Naive thymus-derived CD8-positive, alpha-beta T cell (primary cell): ENCODE measurements around the gene CLNK. TPM values are rescaled to one million over a fixed set of nuclear protein-coding genes. Genes with fewer than 3 reads are reported as not detected.

Experiments
- ATAC-seq, 2 donors: fragments of 150-1000 bp; cut with Tn5 transposase in 1 of 2; sonication (Bioruptor Pico), chemical (Tn5 transposase) in 1 of 2; 1 replicate in 1 of 2; 2 replicates in 1 of 2; pipeline ENCODE4 v1.10.0; 2021; ENCODE audit warnings: mild to moderate bottlenecking in 2 of 2, moderate library complexity in 2 of 2
- POLR2A ChIA-PET: fragments of 350-600 bp; sonication (Branson Sonifier 250); formaldehyde crosslinking; loops from one replicate; lab custom pipeline; 2021; ENCODE audit warnings: antibody characterized with exemption; lab: Charles Lee
- DNase-seq, 10 donors: peaks; one replicate each; pipeline versions ENCODE4 v3.0.0 to v3.0.0-alpha.2; 2020 to 2022
- H3K27ac Mint-ChIP-seq, 10 donors: one replicate each; pipeline ENCODE4 v1.8.0; 2020 to 2022; ENCODE audit warnings: mild to moderate bottlenecking in 10 of 10, mixed read lengths in 10 of 10, moderate library complexity in 4 of 10, inconsistent platforms in 1 of 10
- H3K27me3 Mint-ChIP-seq, 5 donors: one replicate each; pipeline ENCODE4 v1.8.0; 2021 to 2022; ENCODE audit warnings: mixed read lengths in 5 of 5
- H3K36me3 Mint-ChIP-seq, 3 donors: one replicate each; pipeline ENCODE4 v1.8.0; 2020 to 2022; ENCODE audit warnings: mixed read lengths in 3 of 3, mild to moderate bottlenecking in 2 of 3, inconsistent platforms in 1 of 3
- H3K4me1 Mint-ChIP-seq, 4 donors: one replicate each; pipeline ENCODE4 v1.8.0; 2021 to 2022; ENCODE audit warnings: mixed read lengths in 4 of 4
- H3K4me3 Mint-ChIP-seq, 10 donors: one replicate each; pipeline ENCODE4 v1.8.0; 2020 to 2022; ENCODE audit warnings: mild to moderate bottlenecking in 10 of 10, mixed read lengths in 10 of 10, moderate library complexity in 6 of 10, inconsistent platforms in 1 of 10
- H3K9me3 Mint-ChIP-seq, 9 donors: one replicate each; pipeline ENCODE4 v1.8.0; 2020 to 2022; ENCODE audit warnings: mixed read lengths in 9 of 9, mild to moderate bottlenecking in 3 of 9, inconsistent platforms in 1 of 9, moderate library complexity in 1 of 9
- polyA plus RNA-seq, 3 donors: library from polyadenylated mRNA; unstranded; fragments of 300-500 nt; fragmentation: Illumina TruSeq; gene quantifications; one replicate each; pipeline ENCODE4 v1.2.3, GENCODE V29; 2021
- total RNA-seq, 8 experiments: library from RNA in 2 of 8; stranded (reverse) in 2 of 8; gene quantifications; one replicate each; pipeline ENCODE4 v1.2.3 and lab custom pipeline; 2021 to 2026

The CLNK gene
- total and polyA plus RNA-seq, 5 experiments from 2014 or later: not detected

- no peaks in the 10 kb centered on the region for H3K9me3 Mint-ChIP-seq
- H3K27ac Mint-ChIP-seq: no peak overlapping the region
- H3K27me3 Mint-ChIP-seq: peaks cover 0 to 5% (median 3%) of the 10 kb centered on the region in 5 donors
- ATAC-seq: no peak
- no peaks in the 10 kb centered on the region for H3K4me1 Mint-ChIP-seq
- POLR2A ChIA-PET: no interaction called here
- H3K4me3 Mint-ChIP-seq: no peak overlapping the region
- no peaks in the 10 kb centered on the region for H3K36me3 Mint-ChIP-seq
- DNase-seq: no peak
Observed at GRCh38 chr4:10535912-10536311, 148.7 kb downstream of the CLNK start.

- no peaks in the 10 kb centered on the region for H3K36me3 Mint-ChIP-seq
- POLR2A ChIA-PET: no interaction called here
- no peak for ATAC-seq
- H3K27ac Mint-ChIP-seq: no peak overlapping the region
- no peaks in the 10 kb centered on the region for H3K9me3 Mint-ChIP-seq
- DNase-seq: no peak
- H3K4me1 Mint-ChIP-seq: no peaks in the 10 kb centered on the region
- no peak overlapping the region for H3K4me3 Mint-ChIP-seq
- H3K27me3 Mint-ChIP-seq: peaks cover 0 to 7% (median 3%) of the 10 kb centered on the region in 5 donors
Observed at GRCh38 chr4:10534820-10535219, 149.7 kb downstream of the CLNK start.

GRCh38 chr4:10532155-10532554, 152.4 kb downstream of the CLNK start:
- DNase-seq: no peak
- no peaks in the 10 kb centered on the region for H3K9me3 Mint-ChIP-seq
- no peaks in the 10 kb centered on the region for H3K36me3 Mint-ChIP-seq
- no peak overlapping the region for H3K4me3 Mint-ChIP-seq
- no peak overlapping the region for H3K27ac Mint-ChIP-seq
- POLR2A ChIA-PET: no interaction called here
- ATAC-seq: no peak
- no peaks in the 10 kb centered on the region for H3K4me1 Mint-ChIP-seq
- peaks cover 0 to 6% (median 0%) of the 10 kb centered on the region in 5 donors for H3K27me3 Mint-ChIP-seq

- POLR2A ChIA-PET: no interaction called here
- H3K27me3 Mint-ChIP-seq: peaks cover 0 to 6% (median 0%) of the 10 kb centered on the region in 5 donors
- no peak for DNase-seq
- H3K27ac Mint-ChIP-seq: peak overlapping the region in 1 of 10 donors; percentile 0
- no peak for ATAC-seq
- H3K4me1 Mint-ChIP-seq: no peaks in the 10 kb centered on the region
- no peak overlapping the region for H3K4me3 Mint-ChIP-seq
- no peaks in the 10 kb centered on the region for H3K9me3 Mint-ChIP-seq
- H3K36me3 Mint-ChIP-seq: no peaks in the 10 kb centered on the region
Observed at GRCh38 chr4:10530137-10530786, 154.3 kb downstream of the CLNK start.

GRCh38 chr4:10529291-10530136, 155.1 kb downstream of the CLNK start:
- Mint-ChIP-seq H3K4me3 (no peak overlapping the region), H3K27me3 (peaks cover 0 to 5% (median 0%) of the 10 kb centered on the region in 5 donors), H3K36me3 (no peaks in the 10 kb centered on the region), H3K27ac (peak overlapping the region in 1 of 10 donors; percentile 0), H3K4me1 (no peaks in the 10 kb centered on the region), H3K9me3 (no peaks in the 10 kb centered on the region)
- DNase-seq (no peak), ATAC-seq (no peak)
- POLR2A ChIA-PET: no interaction called here

- Mint-ChIP-seq H3K27ac (no peak overlapping the region), H3K27me3 (peaks cover 0 to 5% (median 0%) of the 10 kb centered on the region in 5 donors), H3K4me3 (no peak overlapping the region), H3K9me3 (no peaks in the 10 kb centered on the region), H3K4me1 (no peaks in the 10 kb centered on the region), H3K36me3 (no peaks in the 10 kb centered on the region)
- no peak for ATAC-seq
- DNase-seq: no peak
- POLR2A ChIA-PET: no interaction called here
Observed at GRCh38 chr4:10527438-10527837, 157.1 kb downstream of the CLNK start.

- DNase-seq (no peak), ATAC-seq (no peak)
- H3K4me1 Mint-ChIP-seq: no peaks in the 10 kb centered on the region
- POLR2A ChIA-PET: no interaction called here
- H3K36me3 Mint-ChIP-seq: no peaks in the 10 kb centered on the region
- H3K9me3 Mint-ChIP-seq: no peaks in the 10 kb centered on the region
- peaks cover 0 to 4% (median 0%) of the 10 kb centered on the region in 5 donors for H3K27me3 Mint-ChIP-seq
- H3K4me3 Mint-ChIP-seq: no peak overlapping the region
- no peak overlapping the region for H3K27ac Mint-ChIP-seq
Observed at GRCh38 chr4:10526429-10527222, 157.9 kb downstream of the CLNK start.

- POLR2A ChIA-PET: no interaction called here
- Mint-ChIP-seq H3K27me3 (no peaks in the 10 kb centered on the region), H3K27ac (no peak overlapping the region), H3K36me3 (no peaks in the 10 kb centered on the region), H3K4me1 (no peaks in the 10 kb centered on the region), H3K4me3 (no peak overlapping the region), H3K9me3 (no peaks in the 10 kb centered on the region)
- ATAC-seq (no peak), DNase-seq (no peak)
Observed at GRCh38 chr4:10524196-10524833, 160.3 kb downstream of the CLNK start.

GRCh38 chr4:10521424-10521823, 163.1 kb downstream of the CLNK start:
- no peaks in the 10 kb centered on the region for H3K27me3 Mint-ChIP-seq
- ATAC-seq (no peak), DNase-seq (no peak)
- POLR2A ChIA-PET: no interaction called here
- H3K4me3 Mint-ChIP-seq: no peak overlapping the region
- H3K36me3 Mint-ChIP-seq: no peaks in the 10 kb centered on the region
- H3K4me1 Mint-ChIP-seq: no peaks in the 10 kb centered on the region
- no peaks in the 10 kb centered on the region for H3K9me3 Mint-ChIP-seq
- no peak overlapping the region for H3K27ac Mint-ChIP-seq

GRCh38 chr4:10509733-10510132, 174.8 kb downstream of the CLNK start:
- peaks cover 0 to 6% (median 2%) of the 10 kb centered on the region in 4 donors for H3K4me1 Mint-ChIP-seq
- peaks cover 0 to 2% (median 0%) of the 10 kb centered on the region in 5 donors for H3K27me3 Mint-ChIP-seq
- no peaks in the 10 kb centered on the region for H3K36me3 Mint-ChIP-seq
- DNase-seq (no peak), ATAC-seq (no peak)
- peaks cover 0 to 18% (median 7%) of the 10 kb centered on the region in 9 donors for H3K9me3 Mint-ChIP-seq
- POLR2A ChIA-PET: no interaction called here
- H3K4me3 Mint-ChIP-seq: no peak overlapping the region
- no peak overlapping the region for H3K27ac Mint-ChIP-seq

- peak overlapping the region in 1 of 10 donors; percentile 40 for H3K27ac Mint-ChIP-seq
- peaks cover 0 to 22% (median 7%) of the 10 kb centered on the region in 9 donors for H3K9me3 Mint-ChIP-seq
- H3K27me3 Mint-ChIP-seq: peaks cover 0 to 2% (median 0%) of the 10 kb centered on the region in 5 donors
- ATAC-seq (no peak), DNase-seq (no peak)
- no peak overlapping the region for H3K4me3 Mint-ChIP-seq
- POLR2A ChIA-PET: no interaction called here
- no peaks in the 10 kb centered on the region for H3K36me3 Mint-ChIP-seq
- peaks cover 0 to 6% (median 2%) of the 10 kb centered on the region in 4 donors for H3K4me1 Mint-ChIP-seq
Observed at GRCh38 chr4:10506077-10506476, 178.5 kb downstream of the CLNK start.

- POLR2A ChIA-PET: no interaction called here
- DNase-seq (no peak), ATAC-seq (no peak)
- Mint-ChIP-seq H3K27me3 (peaks cover 0 to 9% (median 4%) of the 10 kb centered on the region in 5 donors), H3K4me1 (peaks cover 0 to 6% (median 2%) of the 10 kb centered on the region in 4 donors), H3K9me3 (peaks cover 0 to 22% (median 7%) of the 10 kb centered on the region in 9 donors), H3K4me3 (no peak overlapping the region), H3K27ac (no peak overlapping the region), H3K36me3 (no peaks in the 10 kb centered on the region)
Observed at GRCh38 chr4:10504570-10505179, 179.9 kb downstream of the CLNK start.
